ENCODE data around the gene MLXIP. TPM values are rescaled to one million over a fixed set of nuclear protein-coding genes. Genes with fewer than 3 reads are reported as not detected.

The MLXIP gene
- total and polyA plus RNA-seq, 9 of the 15 experiments (the other 6 are each of a cell fraction or from before 2014, with no cell fraction given), result 2.2 to 66.3 (median 18.1) TPM

GRCh38 chr12:122064780-122065588 is 13.6 kb upstream of the MLXIP start (continued):
- TF ChIP-seq SP2 (IDR thresholded peaks at IDR 0.05; ENCODE audit: extremely low read depth, low read depth, low read length, poor library complexity, severe bottlenecking) (peak; percentile 46), ATF6 (CRISPR knock-in tag; IDR thresholded peaks at IDR 0.05) (no peak), ARID3A (IDR thresholded peaks at IDR 0.05; ENCODE audit: borderline replicate concordance, low read depth, low read length) (no peak), GTF2E2 (tag; IDR thresholded peaks at IDR 0.05) (0 out of 2 replicates have a peak, but pooled peaks have one; percentile 19), ILF3 (IDR thresholded peaks at IDR 0.05; ENCODE audit: borderline replicate concordance) (no peak), SRSF7 (optimal IDR thresholded peaks at IDR 0.05; ENCODE audit: low read depth, low read length) (no peak), POLR2AphosphoS5 (IDR thresholded peaks at IDR 0.05; ENCODE audit: control insufficient read depth, insufficient read depth, low read depth, low read length) (peak; percentile 77; the same call in 1 of the 2 replicates), GABPB1 (CRISPR knock-in tag; IDR thresholded peaks at IDR 0.05) (no peak; the same call in 1 of the 2 replicates), ZBTB7A (IDR thresholded peaks at IDR 0.05; ENCODE audit: borderline replicate concordance, control insufficient read depth, low read depth, low read length) (peak; percentile 81), ZBTB34 (CRISPR knock-in tag; IDR thresholded peaks at IDR 0.05) (no peak), NR2C2 (CRISPR knock-in tag; IDR thresholded peaks at IDR 0.05) (no peak), NR2C2 (tag; IDR thresholded peaks at IDR 0.05) (peak; percentile 83; the same call in 1 of the 2 replicates), NCOA1 (IDR thresholded peaks at IDR 0.05; ENCODE audit: low read depth) (peak; percentile 14; the same call in 1 of the 2 replicates), ZNF717 (CRISPR knock-in tag; IDR thresholded peaks at IDR 0.05) (no peak), NEUROD1 (IDR thresholded peaks at IDR 0.05; ENCODE audit: borderline replicate concordance, low read depth, low read length, partially characterized antibody) (peak; percentile 15), NONO (IDR thresholded peaks at IDR 0.05; ENCODE audit: low read depth in 2 of 2, low read length in 1 of 2) (0 out of 4 replicates have a peak, but pooled peaks of 1 of the 2 experiments have one; percentile 29), MXD1 (CRISPR knock-in tag; IDR thresholded peaks at IDR 0.05; ENCODE audit: borderline replicate concordance, poor library complexity, severe bottlenecking) (no peak), SRF (CRISPR knock-in tag; IDR thresholded peaks at IDR 0.05) (no peak)

Data from K562 (cell line).